AG09309 (cell line): ENCODE measurements around the gene IL22RA1.

ENCODE experiments used
- DNase-seq: peaks from one replicate; pipeline ENCODE4 v3.0.0-alpha.2; 2010; ENCODE audit warnings: low read depth
- H3K4me3 ChIP-seq: 2 replicates; pipeline ENCODE4 v1.5.1; 2011; ENCODE audit warnings: mild to moderate bottlenecking, low read depth, low read length, moderate library complexity; ENCODE audit not compliant: control insufficient read depth
- TF ChIP-seq, protein P1 (sequence below): IDR thresholded peaks from 2 replicates; pipeline ENCODE4 v1.5.1; 2011; ENCODE audit warnings: mild to moderate bottlenecking, low read depth, low read length, inconsistent platforms; ENCODE audit not compliant: insufficient read depth, control insufficient read depth; ENCODE audit errors: missing control alignments

IL22RA1 gene

DNA sequence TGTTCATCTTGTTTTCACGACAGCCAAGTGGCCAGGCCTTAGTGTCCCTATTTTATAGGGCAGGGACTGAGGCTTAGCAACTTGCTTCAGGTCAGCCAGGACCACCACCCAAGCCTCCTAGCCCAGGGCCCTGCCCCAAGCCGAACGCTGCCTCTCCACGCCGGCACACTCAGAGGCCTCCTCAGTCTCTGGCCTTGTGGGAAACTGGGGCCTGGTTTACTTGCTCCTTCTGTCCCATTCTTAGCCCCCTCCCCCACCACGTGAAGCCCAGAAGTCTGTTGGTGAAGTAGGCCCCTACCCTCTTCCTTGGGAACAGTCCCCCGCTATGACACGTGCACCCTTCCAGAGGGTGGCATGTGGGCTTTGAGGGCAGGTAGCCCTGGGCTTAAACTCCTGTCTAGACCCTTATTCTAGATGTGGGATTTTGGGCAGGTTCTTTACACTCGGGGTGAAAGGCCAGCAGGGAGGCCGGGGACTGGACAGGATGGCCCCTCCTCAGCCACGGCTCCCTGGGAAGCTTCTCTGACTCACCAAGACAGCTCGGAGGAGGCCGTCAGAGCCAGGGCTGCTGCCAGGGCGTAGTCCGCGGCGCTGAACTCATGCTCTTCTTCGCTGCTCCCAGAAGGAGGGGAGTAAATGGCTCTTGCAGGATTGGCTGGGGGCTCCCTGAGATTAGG, 35.3 kb downstream of the IL22RA1 start:
- TF ChIP-seq, protein P1, sequence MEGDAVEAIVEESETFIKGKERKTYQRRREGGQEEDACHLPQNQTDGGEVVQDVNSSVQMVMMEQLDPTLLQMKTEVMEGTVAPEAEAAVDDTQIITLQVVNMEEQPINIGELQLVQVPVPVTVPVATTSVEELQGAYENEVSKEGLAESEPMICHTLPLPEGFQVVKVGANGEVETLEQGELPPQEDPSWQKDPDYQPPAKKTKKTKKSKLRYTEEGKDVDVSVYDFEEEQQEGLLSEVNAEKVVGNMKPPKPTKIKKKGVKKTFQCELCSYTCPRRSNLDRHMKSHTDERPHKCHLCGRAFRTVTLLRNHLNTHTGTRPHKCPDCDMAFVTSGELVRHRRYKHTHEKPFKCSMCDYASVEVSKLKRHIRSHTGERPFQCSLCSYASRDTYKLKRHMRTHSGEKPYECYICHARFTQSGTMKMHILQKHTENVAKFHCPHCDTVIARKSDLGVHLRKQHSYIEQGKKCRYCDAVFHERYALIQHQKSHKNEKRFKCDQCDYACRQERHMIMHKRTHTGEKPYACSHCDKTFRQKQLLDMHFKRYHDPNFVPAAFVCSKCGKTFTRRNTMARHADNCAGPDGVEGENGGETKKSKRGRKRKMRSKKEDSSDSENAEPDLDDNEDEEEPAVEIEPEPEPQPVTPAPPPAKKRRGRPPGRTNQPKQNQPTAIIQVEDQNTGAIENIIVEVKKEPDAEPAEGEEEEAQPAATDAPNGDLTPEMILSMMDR, result no peak
- H3K4me3 ChIP-seq, result no peak overlapping the region
- DNase-seq, result peak; percentile 31

DNA sequence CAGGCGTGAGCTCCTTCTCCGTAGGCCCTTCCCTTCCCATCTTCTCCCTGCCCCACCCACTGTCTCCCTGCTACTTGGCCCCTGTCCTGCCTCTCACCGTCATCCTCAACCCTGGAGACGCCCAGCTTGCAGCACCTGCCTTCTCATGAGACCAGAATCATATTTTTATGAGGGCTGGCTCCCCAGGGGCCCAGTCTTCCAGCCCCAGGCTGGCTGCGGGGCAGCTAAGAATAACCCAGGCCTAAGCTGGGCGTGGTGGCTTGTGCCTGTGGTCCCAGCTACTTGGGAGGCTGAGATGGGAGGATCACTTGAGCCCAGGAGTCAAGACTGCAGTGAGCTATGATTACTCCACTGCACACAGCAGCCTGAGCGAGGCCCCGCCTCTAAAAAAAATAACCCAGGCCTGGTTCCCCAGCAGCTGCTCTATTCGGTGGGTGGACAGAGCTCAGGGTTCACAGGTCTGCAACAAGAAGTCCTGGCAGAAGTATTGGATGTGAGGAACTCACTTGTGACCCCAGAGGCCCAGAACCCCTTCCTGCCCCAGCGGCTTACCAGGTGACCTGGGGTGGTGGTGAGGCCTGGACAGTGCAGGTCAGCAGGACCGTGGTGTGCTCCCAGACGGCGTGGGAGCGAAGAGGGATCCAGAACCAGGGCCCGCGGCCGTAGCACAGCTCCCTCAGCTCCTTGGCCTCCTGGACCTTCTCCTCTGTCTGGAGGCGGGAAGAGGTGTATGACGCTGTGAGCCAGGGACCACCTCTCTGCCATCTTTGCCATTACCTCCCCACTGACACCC, 37.4 kb downstream of the IL22RA1 start:
- TF ChIP-seq, protein P1, result no peak
- no peak overlapping the region for H3K4me3 ChIP-seq
- DNase-seq, result no peak

DNA sequence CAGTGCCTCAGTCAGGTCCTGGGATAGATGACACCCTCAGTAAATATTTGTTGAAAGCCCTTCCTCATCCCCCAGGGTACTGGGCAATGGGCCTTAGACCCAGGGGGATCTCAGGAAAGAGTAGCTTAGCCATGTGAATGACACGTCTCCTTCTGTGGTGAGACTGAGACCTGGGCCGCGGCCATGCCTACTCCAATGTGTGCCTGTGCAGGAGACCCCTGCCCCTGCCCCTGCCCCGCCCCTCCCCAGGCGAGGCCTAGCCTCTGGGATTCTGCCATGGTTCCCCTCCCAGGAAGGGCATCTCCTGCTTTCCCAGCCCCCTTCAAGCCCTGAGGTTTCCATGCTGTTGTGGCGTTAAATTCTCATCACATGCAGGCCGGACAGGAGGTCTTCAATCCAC, 38.1 kb downstream of the IL22RA1 start:
- DNase-seq, result no peak
- TF ChIP-seq, protein P1, result no peak

DNA sequence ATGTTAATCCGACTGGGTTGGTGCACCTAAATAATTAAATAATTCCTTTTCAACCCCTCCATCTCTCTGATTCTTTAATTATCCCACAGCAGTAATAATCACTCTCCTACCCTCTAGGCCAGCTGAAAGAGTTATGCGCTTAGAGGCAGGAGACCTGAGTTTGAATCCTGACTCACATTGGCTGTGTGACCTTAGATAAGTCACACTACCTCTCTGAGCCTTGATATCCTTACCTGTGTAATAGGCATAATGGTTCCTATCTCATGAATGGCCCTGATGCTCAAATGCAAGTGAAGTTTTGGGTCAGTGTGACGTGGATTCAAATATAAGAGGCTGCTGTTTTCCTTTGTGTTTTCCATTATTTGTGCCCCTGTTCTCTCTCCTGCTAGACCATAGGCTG, 39.1 kb downstream of the IL22RA1 start:
- no peak for DNase-seq
- no peak overlapping the region for H3K4me3 ChIP-seq
- TF ChIP-seq, protein P1, result no peak

More for the DNA sequence above, 38.1 kb downstream of the IL22RA1 start:
- H3K4me3 ChIP-seq, result no peak overlapping the region

DNA sequence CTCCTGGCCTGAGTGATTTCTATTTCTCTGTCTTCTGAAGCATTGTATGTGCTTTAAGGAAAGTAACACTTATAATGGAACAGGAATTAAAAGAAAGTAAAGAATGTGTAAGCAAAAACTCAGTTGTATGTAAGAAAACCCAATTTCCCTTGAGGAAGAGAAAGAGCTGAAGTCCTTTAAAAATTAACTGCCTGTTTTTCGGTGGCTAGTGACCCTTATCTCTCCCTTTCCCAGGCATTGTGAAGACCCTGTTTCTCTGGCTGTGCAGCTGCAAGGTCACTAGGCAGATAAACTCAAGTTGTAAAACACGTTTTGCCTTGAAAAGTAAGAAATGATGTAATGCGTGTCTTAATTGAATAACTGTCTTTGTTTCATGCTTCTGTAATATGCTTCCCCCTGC, 39.5 kb downstream of the IL22RA1 start:
- H3K4me3 ChIP-seq, result no peak overlapping the region
- DNase-seq, result no peak
- TF ChIP-seq, protein P1, result no peak

DNA sequence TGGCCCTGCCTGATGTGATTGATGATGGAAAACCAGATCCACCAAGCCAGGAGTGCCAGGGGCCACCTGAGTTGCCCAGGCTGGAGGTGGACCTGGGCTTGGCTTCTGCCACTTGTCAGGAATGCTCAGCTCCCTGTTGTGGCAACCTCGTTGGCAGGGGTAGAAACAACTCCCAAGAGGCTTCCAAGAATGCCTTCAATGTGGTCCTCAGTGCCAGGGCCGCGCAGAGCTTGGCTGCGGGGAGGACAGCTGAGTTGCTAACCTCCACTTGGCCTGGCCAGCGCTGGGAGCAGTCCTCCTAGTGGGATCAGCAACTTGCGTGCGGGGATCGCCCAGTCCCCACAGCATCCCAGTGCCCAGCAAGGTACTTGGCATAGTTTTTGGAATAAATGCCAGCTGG, 40.0 kb downstream of the IL22RA1 start:
- H3K4me3 ChIP-seq, result no peak overlapping the region
- TF ChIP-seq, protein P1, result no peak
- no peak for DNase-seq
